Breast epithelium (tissue), 4 donors: ENCODE data around the gene ABCE1. TPM values are rescaled to one million over a fixed set of nuclear protein-coding genes. Genes with fewer than 3 reads are reported as not detected.

Experiments used
- DNase-seq, 2 donors: peaks; one replicate each; pipeline ENCODE4 v3.0.0-alpha.2; 2019; ENCODE audit warnings: low spot score in 2 of 2
- H3K27ac ChIP-seq, 2 donors: fragments of 200-600 bp; sonication (generic) in 1 of 2; one replicate each; pipeline ENCODE4 v1.5.1; 2016 to 2019; ENCODE audit warnings: mild to moderate bottlenecking in 1 of 2
- H3K27me3 ChIP-seq, 2 donors: fragments of 200-600 bp; sonication (generic) in 1 of 2; one replicate each; pipeline versions ENCODE4 v1.5.1 to v1.6.0; 2017 to 2019; ENCODE audit warnings: control low read depth in 1 of 2, mild to moderate bottlenecking in 1 of 2
- H3K36me3 ChIP-seq: fragments of 200-600 bp; one replicate; pipeline ENCODE4 v1.5.1; 2019
- H3K4me1 ChIP-seq, 2 donors: fragments of 200-600 bp; sonication (generic); one replicate each; pipeline ENCODE4 v1.5.1; 2016 to 2019; ENCODE audit warnings: control low read depth in 1 of 2
- H3K4me3 ChIP-seq, 3 donors: fragments of 200-600 bp; sonication (generic); 1 replicate in 2 of 3; 2 replicates in 1 of 3; pipeline ENCODE4 v1.5.1; 2016 to 2019; ENCODE audit warnings: mild to moderate bottlenecking in 3 of 3, moderate library complexity in 2 of 3
- H3K9me3 ChIP-seq, 2 donors: fragments of 200-600 bp; sonication (generic) in 1 of 2; one replicate each; pipeline ENCODE4 v1.5.1; 2016 to 2019; ENCODE audit warnings: control low read depth in 1 of 2
- POLR2A ChIP-seq: fragments of 450-650 bp; IDR thresholded peaks from one replicate; pipeline ENCODE4 v1.6.1; 2016; ENCODE audit warnings: antibody characterized with exemption, mild to moderate bottlenecking, moderate library complexity
- POLR2AphosphoS5 ChIP-seq, 3 donors: sonication (generic); formaldehyde crosslinking; IDR thresholded peaks; one replicate each; pipeline ENCODE4 v1.6.1; 2017; ENCODE audit warnings: antibody characterized with exemption in 3 of 3
- intact Hi-C: fragments of 100-400 bp; cut with DNase I; formaldehyde crosslinking; loops from one replicate; pipeline ENCODE4 v1.15.1; 2023; ENCODE audit warnings: low total_unique reads
- total RNA-seq, 3 donors: library from RNA; depleted of rRNA; stranded (reverse); fragments of >200 nt; gene quantifications; one replicate each; pipeline ENCODE4 v1.1.0, GENCODE V29; 2016
- TF ChIP-seq, protein P1 (sequence below), 3 donors: fragments of 450-650 bp; IDR thresholded peaks; one replicate each; pipeline ENCODE4 v1.5.1; 2016 to 2017; ENCODE audit warnings: antibody characterized with exemption in 3 of 3, mild to moderate bottlenecking in 3 of 3, moderate library complexity in 3 of 3

The ABCE1 gene
- total RNA-seq, 3 donors from 2014 or later: 56.8 to 85.2 (median 78.0) TPM

DNA sequence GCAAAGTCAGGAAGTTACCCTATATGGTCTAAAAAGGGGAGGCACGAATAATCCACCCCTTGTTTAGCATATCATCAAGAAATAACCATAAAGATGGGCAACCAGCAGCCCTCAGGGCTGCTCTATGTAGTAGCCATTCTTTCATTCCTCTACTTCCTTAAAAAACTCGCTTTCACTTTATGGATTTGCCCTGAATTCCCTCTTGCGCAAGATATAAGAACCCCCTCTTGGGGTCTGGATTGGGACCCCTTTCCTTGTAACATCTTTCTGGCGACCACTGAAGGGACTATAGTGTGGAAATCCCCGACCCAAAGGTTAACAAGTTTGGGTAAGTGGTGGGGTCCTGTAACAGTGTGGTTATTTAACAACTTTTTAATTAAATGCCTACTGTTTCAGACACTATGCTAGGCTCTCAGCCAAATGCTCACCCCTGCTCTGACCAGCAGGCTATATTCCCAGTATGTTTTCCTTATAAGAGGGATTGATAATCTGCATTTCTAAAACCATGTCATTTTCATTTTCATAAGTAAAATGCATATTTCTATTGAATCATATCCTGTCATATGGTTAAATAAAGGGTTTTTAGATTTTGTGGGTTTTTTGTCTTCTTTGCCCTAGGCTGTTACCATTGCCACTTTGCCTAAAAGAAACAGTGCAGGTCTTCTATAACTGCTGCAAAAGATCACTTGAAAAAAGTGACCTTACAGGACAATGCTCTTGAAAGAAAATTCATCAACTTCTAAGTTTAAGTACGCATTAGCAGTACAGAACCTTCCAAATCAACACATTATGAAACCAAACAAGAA is 41.6 kb upstream of the ABCE1 start:
- Histone ChIP-seq H3K36me3 (no peaks in the 10 kb centered on the region), H3K9me3 (no peaks in the 10 kb centered on the region), H3K4me1 (no peaks in the 10 kb centered on the region), H3K4me3 (no peak overlapping the region), H3K27ac (no peak overlapping the region), H3K27me3 (no peaks in the 10 kb centered on the region)
- intact Hi-C loops: no loop called here
- no peak for DNase-seq
- no peak for TF ChIP-seq POLR2AphosphoS5 (IDR thresholded peaks at IDR 0.05)
- TF ChIP-seq POLR2A: no peak
- TF ChIP-seq, protein P1, sequence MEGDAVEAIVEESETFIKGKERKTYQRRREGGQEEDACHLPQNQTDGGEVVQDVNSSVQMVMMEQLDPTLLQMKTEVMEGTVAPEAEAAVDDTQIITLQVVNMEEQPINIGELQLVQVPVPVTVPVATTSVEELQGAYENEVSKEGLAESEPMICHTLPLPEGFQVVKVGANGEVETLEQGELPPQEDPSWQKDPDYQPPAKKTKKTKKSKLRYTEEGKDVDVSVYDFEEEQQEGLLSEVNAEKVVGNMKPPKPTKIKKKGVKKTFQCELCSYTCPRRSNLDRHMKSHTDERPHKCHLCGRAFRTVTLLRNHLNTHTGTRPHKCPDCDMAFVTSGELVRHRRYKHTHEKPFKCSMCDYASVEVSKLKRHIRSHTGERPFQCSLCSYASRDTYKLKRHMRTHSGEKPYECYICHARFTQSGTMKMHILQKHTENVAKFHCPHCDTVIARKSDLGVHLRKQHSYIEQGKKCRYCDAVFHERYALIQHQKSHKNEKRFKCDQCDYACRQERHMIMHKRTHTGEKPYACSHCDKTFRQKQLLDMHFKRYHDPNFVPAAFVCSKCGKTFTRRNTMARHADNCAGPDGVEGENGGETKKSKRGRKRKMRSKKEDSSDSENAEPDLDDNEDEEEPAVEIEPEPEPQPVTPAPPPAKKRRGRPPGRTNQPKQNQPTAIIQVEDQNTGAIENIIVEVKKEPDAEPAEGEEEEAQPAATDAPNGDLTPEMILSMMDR (IDR thresholded peaks at IDR 0.05): no peak

DNA sequence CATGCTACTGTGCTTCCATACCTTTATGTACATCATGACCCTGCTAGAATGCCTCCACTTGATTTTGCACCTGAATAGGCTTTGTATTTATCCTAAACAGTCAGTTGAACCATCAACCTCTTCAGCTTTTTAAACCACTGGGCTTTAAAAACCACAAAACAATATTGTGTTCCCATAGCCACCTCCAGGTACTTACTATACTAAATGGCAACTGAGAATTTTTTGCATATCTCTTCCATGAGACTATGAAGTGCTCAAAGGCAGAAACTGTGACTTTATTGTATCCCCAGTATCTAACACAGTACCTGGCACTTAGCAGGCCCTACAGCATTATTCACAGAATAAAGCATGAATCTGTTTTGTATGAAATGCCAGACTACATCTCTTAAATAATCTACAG is 39.9 kb upstream of the ABCE1 start:
- TF ChIP-seq, protein P1 (IDR thresholded peaks at IDR 0.05): no peak
- TF ChIP-seq POLR2A (no peak), POLR2AphosphoS5 (IDR thresholded peaks at IDR 0.05) (no peak)
- H3K36me3 ChIP-seq: no peaks in the 10 kb centered on the region
- no peak overlapping the region for H3K4me3 ChIP-seq
- no peaks in the 10 kb centered on the region for H3K27me3 ChIP-seq
- intact Hi-C loops: no loop called here
- no peaks in the 10 kb centered on the region for H3K9me3 ChIP-seq
- no peaks in the 10 kb centered on the region for H3K4me1 ChIP-seq
- no peak overlapping the region for H3K27ac ChIP-seq
- DNase-seq: no peak

DNA sequence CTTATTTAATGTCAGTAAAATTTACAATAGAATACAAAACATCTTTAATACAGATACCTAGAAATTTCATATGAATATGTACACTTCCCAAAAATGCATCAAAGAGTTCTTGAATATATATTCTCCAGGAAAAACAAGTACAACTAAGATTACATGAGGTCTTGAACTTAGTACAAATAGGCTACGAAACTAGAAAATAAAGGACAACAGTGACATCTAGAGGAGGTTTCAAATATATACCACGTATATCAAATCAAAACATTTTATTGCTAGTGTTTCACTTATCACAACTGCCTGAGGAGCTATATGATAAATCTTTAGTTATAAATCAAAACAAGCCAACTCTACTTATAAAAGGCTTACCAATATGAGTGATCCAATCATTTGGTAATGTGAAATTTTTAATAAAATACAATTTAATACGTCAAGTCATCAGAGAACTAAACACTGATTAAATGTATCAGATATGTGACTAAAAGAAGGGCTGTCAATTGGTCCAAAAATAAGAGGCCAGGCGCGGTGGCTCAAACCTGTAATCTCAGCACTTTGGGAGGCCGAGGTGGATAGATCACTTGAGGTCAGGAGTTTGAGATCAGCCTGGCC is 36.7 kb upstream of the ABCE1 start:
- intact Hi-C loops: no loop called here
- TF ChIP-seq POLR2A: no peak
- TF ChIP-seq, protein P1 (IDR thresholded peaks at IDR 0.05): peak in 2 of 3 donors; percentile 43 to 56
- no peaks in the 10 kb centered on the region for H3K9me3 ChIP-seq
- H3K4me1 ChIP-seq: no peaks in the 10 kb centered on the region
- H3K4me3 ChIP-seq: no peak overlapping the region
- H3K27ac ChIP-seq: no peak overlapping the region
- H3K27me3 ChIP-seq: no peaks in the 10 kb centered on the region
- no peak for DNase-seq
- no peaks in the 10 kb centered on the region for H3K36me3 ChIP-seq

DNA sequence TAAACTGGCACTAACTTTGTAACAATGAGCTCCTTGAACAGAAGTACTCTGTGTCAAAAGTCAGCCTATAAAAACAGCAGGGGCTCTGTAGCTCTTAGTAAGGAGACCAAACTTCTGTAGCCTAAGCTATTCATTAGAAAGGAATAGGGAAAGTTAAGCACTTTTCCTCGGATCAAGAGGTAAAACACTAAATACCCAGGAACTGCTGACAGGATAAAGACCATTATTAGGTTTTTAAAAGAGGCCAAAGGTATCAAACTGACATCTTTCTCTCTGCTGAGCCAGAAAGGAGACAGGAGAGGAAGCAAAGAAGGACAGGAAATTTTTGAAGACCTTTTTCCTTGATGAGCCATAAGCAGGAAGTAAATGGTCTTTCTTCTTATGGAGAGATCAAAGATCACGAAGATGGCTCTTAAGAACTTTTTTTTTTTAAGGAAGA is 32.0 kb upstream of the ABCE1 start:
- TF ChIP-seq POLR2AphosphoS5 (IDR thresholded peaks at IDR 0.05) (no peak), POLR2A (no peak)
- TF ChIP-seq, protein P1 (IDR thresholded peaks at IDR 0.05): no peak
- intact Hi-C loops: no loop called here
- no peaks in the 10 kb centered on the region for H3K36me3 ChIP-seq
- no peaks in the 10 kb centered on the region for H3K27me3 ChIP-seq
- no peak overlapping the region for H3K4me3 ChIP-seq
- H3K4me1 ChIP-seq: no peaks in the 10 kb centered on the region
- DNase-seq: no peak
- no peak overlapping the region for H3K27ac ChIP-seq
- H3K9me3 ChIP-seq: no peaks in the 10 kb centered on the region

DNA sequence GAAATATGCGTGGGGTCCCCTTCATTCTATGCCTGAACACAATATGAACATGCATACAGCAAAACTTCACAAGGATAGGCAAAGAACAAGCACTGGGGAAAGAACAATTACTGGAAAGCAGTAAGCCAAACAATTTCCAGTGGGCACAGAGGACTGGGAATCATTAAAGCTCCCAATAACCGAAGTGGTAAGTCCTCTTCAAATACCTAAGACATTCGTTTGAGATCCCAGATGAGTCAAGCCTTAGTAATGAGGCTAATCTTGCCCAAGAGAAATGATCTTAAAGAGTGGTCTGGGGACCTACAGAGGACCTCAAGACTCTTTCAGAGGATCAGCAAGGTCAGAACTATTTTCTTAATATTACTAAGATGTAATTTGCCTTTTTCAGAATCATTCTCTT is 28.8 kb upstream of the ABCE1 start:
- no peak for DNase-seq
- Histone ChIP-seq H3K4me3 (no peak overlapping the region), H3K36me3 (no peaks in the 10 kb centered on the region), H3K27me3 (no peaks in the 10 kb centered on the region), H3K4me1 (no peaks in the 10 kb centered on the region), H3K9me3 (no peaks in the 10 kb centered on the region), H3K27ac (no peak overlapping the region)
- TF ChIP-seq, protein P1 (IDR thresholded peaks at IDR 0.05): no peak
- intact Hi-C loops: no loop called here
